COLO829 (cell line): ENCODE measurements around the gene ABHD1.

Experiments
- DNase-seq: peaks from one replicate; pipeline ENCODE4 v3.0.0; 2012; ENCODE audit warnings: low spot score

The ABHD1 gene

DNA sequence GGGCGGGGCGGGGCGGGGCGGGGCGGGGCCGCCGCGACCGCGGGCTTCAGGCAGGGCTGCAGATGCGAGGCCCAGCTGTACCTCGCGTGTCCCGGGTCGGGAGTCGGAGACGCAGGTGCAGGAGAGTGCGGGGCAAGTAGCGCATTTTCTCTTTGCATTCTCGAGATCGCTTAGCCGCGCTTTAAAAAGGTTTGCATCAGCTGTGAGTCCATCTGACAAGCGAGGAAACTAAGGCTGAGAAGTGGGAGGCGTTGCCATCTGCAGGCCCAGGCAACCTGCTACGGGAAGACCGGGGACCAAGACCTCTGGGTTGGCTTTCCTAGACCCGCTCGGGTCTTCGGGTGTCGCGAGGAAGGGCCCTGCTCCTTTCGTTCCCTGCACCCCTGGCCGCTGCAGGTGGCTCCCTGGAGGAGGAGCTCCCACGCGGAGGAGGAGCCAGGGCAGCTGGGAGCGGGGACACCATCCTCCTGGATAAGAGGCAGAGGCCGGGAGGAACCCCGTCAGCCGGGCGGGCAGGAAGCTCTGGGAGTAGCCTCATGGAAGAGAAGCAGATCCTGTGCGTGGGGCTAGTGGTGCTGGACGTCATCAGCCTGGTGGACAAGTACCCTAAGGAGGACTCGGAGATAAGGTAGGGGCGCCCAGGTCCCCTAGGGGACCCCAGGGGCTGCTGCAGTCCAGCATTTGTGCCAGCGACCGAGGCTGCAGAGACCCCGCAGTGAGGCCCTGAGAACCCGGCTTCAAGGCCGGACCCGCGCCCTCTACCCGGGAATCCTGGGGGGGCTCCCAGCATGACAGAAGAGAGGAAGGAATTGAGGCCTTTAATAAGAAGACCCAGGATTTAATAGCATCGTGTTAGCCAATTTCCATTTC is 36.7 kb upstream of the ABHD1 start, which contains the start of gene KHK:
Gene KHK (plus strand): TSS at position 49 of the 870 bp plus-strand sequence. CDS start 488 bp downstream, at position 537.
- no peak for DNase-seq

DNA sequence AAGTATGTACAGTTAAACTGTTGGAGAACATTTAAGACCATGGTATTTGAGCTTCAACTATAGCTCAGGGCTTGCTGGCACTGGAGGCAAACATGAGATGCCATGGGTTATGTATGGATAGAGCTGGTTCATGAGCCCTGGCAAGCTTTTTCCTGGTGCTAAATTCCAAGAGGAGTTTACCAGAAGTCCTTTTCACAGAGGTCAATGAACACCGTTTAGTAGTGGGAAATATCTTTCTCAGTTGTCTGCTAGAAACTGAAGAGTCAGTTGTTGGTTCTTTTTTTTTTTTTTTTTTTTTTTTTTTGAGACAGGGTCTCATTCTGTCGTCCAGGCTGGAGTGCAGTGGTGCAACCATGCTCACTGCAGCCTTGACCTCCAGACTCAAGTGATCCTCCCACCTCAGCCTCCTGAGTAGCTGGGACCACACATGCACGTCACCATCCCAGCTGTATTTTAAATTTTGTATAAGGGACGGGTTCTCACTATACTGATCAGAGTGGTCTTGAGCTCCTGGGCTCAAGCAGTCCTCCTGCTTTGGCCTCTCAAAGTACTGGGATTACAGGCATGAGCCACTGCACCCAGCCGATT is 35.7 kb upstream of the ABHD1 start:
- DNase-seq = no peak

DNA sequence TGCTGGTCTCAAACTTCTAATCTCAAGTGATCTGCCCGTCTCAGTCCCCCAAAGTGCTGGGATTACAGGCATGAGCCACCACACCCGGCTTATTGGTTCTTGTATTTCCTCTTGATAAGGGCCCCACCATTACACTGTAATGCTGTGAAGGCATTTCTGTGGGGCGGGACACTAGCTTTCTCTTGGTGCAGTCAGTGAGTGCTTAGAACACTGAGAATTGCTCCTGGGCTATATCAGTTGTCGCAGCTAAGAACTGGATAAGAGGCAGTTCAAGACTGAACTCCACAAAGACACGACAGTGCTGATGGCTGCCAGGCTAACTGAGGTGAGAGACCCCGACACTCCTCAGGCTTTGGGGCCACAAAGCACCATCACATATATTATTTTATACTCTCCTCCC is 35.0 kb upstream of the ABHD1 start:
- no peak for DNase-seq

DNA sequence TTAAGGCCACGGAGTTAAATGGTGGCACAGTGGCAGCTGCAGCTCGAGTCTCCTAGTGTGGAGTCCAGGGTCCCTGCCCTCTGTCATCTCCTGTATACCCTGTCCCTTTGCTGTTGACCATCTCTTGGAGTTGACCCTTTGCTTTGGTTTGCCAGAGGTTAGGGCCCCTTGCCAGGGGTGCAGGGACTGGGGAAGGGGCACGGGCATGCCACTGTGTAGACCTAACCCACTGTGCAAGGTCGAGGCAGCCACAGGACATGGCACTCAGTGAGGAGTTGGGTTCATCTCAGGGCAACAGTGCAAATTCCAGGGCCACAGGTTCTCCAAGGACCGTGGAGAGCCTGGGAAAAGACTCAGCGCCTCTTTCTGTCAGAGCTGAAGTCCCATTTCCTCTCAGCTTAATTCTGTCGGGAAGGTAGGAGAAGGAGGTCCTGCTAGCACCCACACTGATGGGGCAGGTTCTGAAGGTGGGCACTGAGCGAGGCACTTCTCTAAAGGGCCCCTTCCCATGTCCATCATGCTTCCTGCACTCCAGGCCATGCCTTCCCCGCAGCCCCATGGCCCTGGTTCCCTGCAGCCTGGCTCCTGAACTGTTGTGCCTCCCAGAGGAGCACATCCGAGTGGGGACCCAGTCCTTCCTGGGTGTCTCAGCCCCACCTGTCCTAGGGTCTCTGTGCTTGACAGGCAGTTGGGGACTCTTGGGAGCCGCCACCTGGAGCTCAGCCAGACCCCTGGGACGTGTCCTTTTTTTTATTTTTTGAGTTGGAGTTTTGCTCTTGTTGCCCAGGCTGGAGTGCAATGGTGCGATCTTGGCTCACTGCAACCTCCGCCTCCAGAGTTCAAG is 34.3 kb upstream of the ABHD1 start:
- DNase-seq = no peak

DNA sequence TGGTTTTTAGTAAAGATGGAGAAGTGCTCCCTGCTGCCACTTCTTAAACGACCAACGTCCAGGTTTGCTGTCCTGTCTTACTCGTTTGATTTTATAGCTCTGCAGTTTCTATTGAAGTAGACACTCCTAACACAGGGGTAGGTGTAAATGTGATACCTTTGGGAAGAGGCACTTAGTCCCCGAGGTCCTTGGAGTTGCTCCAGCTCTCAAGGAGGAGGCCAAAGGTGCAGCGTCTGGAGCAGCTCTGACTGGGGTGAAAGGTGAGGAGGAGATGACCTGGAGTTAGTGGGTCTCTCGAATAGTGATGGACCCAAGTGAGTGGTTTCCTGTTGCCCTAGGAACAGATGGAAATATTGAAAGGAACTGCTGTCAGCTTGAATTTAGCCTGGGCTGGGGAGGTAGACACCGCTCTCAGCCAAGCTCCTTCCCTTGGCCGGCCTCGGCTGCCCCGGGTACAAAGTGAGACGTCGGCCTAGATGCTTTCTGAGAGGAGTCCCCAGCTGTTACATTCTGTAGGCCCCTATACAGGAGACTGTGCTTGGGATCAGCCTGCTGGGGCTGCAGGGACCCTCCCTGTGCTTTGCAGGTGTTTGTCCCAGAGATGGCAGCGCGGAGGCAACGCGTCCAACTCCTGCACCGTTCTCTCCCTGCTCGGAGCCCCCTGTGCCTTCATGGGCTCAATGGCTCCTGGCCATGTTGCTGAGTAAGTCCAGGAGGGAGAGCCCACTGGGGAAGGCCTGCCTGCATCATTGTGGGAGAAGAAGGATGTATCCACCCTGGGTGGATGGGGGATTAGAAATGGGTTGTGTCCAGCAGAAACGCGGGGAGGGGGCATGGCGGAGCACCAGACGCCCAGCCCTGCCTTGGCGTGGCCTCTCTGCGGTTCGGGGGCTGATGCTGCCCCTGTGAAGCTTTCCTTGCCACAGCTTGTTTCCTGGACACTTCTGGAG is 31.6 kb upstream of the ABHD1 start:
- DNase-seq = no peak

DNA sequence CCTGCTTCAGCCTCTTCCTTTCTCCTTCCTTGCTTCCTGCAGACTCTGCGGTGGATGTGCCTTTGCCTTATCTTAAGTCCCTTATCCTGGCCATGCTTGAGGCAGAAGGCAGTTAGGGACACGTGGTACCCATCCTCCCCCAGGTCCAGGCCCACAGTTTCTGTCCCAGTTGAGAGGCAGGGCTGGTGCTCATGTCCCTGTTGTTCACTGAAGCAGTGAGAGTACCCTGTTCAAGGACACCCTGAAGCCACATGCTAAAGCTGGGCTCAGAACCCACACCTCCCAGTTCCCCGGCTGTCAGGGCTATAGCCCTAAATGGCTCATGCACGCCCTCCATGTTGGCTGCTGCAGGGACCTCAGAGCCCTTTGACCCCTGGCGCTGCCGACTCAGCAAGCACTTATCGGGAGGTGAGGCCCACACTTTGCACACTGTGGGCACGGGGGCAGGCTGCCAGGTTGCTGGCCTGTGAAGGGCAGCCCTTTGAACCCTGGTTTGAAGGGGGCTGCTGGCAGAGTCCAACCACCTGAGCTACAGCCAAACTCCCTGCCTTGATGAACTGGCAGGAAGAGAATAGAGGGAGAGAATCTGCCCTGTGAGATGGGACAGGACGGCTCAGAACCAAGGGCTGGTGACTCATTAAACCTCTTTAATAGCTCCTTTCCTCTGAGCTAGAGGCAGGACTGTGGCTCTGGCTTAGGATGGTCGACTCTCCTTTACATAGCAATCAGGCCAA is 30.8 kb upstream of the ABHD1 start:
- no peak for DNase-seq

DNA sequence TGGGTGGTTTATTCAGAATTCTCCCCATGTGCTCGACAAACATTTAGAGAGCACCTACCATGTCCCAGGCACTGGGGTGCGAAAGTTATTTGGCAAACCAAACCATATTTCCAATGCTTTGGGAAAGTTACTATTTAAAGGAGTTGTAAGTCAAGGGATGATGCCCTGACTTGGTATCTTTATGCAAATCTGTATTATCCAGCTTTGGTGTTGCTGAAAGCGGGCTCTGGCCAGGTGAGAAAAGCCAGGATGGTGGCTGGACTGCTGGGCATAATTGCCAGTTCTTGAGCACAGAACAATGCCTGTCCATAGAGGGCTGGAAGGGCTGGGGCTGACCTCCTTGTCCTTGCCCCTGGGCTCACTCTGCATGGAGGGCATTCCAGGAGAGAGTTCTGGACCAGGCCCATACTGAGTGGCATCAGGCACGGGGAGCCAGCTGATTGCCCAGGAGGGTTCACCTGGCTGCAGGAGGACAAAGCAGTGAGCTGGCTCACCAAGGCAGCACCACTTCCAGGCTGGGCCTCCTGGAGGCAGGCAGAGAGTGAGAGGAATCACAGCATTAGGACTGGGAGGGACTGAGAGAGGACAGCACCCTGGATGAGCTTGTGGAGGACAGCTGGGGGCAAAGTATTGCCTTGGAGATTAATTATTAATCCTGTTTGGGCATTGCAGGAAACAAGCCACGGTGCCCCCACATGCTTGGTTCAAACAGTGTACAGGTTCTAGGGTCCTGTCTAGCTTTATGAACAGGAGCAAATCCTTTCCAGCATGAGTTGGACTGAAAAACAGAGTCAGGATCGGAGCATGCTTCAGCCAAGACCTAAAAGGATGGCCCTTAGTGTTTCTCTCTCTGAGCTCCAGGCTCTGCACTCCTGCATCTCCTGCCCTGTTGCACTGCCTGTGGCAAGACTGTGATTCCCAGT is 29.9 kb upstream of the ABHD1 start:
- no peak for DNase-seq

DNA sequence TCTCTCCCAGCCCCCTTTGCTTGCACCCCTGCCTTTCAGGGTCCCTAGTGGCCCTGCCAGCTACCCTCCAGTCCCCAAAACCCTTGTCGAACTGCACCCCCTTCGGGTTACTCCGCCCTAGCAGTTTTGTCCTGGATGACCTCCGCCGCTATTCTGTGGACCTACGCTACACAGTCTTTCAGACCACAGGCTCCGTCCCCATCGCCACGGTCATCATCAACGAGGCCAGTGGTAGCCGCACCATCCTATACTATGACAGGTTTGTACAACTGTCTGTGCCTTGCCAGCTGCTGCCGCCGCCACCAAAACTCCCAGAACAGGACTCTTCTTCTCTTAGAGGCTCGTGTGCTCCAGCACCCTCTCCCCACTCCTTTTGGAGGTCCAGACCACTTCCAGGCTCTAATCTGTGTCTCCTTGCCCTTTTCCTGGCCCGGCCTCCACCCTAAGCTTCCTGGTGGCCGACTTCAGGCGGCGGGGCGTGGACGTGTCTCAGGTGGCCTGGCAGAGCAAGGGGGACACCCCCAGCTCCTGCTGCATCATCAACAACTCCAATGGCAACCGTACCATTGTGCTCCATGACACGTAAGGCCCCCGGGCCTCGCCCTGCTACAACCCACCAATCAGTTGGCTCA is 29.1 kb upstream of the ABHD1 start:
- no peak for DNase-seq

DNA sequence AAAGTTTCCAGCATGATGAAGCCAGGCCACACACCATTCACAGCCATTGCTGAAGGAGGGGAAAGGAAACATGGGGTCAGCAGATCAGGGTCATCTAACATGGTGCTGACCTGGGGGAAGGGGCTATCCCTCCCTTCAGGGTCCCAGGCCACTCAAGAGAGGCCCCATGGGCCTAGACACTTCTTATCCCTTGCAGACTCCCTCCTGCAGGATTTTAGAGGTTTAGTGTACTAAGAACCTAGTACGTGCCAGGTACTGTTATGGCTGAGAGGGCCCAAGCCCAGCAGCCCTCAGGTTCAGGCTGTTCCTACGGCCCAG is 28.2 kb upstream of the ABHD1 start:
- DNase-seq = no peak

DNA sequence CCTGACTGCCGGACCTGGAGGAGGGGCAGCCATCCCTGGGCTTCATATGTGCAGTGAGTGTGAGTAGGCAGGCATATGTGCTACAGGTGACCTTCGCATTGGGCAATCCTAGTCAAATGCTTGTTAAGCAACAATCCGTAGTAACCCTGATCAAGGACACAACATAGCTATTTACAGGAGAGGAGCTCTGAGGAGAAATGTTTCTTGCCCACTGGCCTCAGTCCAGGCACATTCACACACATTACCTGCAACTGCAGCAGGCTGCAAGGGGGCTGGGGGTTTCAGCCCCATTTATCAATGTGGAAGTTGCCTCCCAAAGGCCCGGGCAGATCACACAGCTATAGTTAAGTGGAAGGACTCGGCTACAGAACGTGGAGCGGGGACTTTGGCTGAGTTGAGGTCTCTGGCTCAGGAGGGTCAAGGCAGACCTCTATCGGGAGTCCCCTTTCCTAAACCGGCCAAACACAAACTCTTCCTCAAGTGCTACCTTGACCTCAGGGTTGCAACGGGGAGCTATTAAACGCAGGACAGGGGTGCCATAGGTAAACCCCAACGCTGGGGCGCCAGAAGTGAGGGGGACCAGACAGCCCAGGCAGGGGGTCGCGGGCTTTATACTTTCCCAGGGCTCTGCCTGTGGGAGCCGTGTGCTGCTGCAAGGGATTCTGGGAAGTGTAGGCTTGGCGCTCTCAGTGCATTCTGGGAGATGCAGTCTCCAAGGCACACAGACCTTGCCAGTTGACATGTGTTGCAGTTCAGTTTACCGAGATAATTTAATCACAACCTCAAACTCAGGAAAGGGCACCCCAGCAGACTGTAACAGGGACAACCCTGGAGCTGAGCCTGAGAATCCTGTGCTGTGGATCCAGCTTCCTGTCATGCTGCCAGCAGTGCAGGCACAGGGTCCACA is 27.6 kb upstream of the ABHD1 start:
- DNase-seq = peak; percentile 76

DNA sequence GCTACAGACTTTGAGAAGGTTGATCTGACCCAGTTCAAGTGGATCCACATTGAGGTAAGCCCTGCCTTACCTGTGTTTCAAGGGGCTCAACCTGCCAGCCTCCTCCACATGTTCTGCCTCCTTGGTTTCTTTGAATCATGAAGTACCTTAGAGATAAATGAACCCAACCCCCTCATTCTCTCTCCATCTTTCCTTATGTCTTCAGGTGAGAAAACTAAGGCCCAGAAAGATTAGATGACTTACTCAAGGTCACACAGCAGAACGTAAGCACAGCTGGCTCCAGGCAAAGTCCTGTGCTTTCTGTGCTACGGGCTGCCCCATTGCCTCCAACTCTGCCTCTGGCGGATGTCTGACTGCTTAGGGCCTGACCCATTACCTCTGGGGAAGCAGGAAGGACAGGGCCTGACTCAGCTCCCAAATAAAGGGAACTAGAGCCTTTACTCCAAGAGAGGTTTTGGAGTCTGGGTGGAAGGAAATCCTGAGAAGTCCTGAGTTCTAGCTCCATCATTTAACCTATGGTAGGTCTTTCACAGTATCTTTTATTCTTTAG is 26.8 kb upstream of the ABHD1 start:
- no peak for DNase-seq

DNA sequence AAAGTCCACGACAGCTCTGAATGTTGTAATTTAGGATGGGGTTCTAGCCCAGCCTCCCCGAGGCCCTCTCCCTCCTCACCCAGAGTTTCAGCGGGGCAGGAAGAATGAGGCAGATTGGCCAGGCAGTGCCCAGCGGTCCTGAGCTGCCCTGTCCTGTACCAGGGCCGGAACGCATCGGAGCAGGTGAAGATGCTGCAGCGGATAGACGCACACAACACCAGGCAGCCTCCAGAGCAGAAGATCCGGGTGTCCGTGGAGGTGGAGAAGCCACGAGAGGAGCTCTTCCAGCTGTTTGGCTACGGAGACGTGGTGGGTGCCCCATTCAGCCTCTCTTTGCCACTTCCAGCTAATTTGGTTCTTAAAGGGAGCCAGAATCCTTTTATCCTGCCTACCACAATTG is 26.3 kb upstream of the ABHD1 start:
- DNase-seq = no peak

DNA sequence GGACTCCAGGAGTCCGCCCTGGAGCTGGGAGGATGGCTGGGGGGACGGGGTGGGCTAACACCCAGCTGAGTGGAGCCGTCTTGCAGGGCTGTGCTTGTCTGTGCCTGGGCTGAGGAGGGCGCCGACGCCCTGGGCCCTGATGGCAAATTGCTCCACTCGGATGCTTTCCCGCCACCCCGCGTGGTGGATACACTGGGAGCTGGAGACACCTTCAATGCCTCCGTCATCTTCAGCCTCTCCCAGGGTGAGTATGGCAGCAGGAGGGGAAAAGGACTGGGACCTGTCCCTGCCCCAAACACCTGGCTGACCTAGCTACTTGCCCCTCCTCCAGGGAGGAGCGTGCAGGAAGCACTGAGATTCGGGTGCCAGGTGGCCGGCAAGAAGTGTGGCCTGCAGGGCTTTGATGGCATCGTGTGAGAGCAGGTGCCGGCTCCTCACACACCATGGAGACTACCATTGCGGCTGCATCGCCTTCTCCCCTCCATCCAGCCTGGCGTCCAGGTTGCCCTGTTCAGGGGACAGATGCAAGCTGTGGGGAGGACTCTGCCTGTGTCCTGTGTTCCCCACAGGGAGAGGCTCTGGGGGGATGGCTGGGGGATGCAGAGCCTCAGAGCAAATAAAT is 24.2 kb upstream of the ABHD1 start:
- DNase-seq = no peak

DNA sequence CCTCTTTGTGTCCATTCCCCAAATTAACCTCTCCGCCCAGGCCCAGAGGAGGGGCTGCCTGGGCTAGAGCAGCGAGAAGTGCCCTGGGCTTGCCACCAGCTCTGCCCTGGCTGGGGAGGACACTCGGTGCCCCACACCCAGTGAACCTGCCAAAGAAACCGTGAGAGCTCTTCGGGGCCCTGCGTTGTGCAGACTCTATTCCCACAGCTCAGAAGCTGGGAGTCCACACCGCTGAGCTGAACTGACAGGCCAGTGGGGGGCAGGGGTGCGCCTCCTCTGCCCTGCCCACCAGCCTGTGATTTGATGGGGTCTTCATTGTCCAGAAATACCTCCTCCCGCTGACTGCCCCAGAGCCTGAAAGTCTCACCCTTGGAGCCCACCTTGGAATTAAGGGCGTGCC is 23.6 kb upstream of the ABHD1 start:
- no peak for DNase-seq

DNA sequence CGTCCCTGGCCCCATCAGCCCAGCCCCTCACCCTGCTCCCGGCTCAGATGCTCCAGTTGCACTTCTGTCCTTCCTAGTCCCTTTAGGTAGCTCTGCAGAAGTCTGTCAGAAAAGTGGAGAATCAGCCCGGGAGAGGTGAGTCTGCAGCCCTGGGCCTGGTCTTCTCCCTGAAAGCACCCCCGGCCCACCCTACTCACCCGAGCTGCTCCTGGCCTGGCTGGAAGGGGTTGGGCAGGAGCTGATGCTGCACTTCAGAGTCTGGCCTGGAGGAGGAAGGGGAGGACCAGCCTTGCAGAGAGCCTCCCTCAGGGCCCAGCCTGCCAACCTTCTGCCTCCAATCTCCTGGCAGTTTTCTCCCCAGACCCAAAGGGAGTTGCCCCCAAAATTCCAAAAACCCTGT is 21.3 kb upstream of the ABHD1 start:
- DNase-seq = no peak

DNA sequence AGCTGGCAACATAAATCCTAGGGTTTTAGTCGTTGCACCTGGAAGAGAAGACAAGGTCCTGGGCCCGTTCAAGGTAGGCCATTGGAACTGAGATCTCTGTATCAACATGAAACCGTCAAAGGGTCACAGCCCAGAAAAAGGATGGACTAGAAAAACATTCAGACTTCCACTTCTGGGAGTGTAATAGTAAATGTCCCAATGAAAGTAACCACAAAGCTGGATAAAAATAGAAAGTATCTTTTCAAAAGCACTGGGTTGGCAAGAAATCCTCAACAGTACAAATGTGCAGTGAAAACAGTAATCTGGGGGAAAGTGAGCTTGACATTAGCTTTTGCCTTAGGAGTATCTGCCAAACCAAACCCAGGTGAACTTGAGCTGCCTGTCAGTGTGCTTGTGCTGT is 17.6 kb upstream of the ABHD1 start:
- no peak for DNase-seq

DNA sequence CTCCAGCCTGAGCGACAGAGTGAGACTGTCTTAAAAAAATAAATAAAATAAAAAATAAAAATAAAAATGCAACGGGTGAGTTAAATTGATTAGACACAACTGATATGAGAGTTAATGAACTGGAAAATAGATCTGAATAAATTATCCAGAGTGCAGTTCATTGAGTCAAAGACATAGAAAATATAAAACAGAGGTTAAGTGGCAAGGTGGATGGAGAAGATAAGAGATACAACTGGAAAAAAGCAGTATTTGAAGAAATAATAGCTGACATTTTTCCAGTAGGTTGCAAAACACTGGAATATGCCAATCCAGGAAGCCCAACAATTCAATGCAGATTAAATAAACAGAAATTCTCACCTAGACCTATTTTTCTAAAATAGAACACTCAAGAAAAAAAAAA is 15.4 kb upstream of the ABHD1 start:
- no peak for DNase-seq

DNA sequence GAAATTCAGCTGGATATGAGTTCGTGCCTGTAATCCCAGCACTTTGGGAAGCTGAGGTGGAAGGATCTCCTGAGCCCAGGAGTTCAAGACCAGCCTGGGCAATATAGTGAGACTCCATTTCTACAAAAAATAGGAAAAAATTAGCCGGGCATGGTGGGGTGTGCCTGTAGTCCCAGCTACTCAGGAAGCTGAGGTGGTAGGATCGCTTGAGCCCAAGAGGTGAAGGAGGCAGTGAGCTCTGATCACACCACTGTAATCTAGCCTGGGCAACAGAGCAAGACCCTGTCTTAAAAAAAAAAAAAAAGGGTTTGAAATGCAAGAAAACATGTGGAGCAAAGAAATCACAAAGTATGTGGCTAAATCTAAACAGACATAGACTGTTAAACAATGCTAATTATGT is 14.5 kb upstream of the ABHD1 start:
- DNase-seq = no peak
